Measurements from ENCODE around the gene KCNK7. TPM values are rescaled to one million over a fixed set of nuclear protein-coding genes. Genes with fewer than 3 reads are reported as not detected.

KCNK7 gene
- total RNA-seq, 6 donors from 2014 or later: 0.59 to 3.7 (median 1.7) TPM; not detected in 1

- H3K27ac ChIP-seq: no peak overlapping the region
- no peak overlapping the region for H3K4me3 ChIP-seq
- ATAC-seq (ENCODE audit: low FRiP score in 2 of 2): no peak
- peak in 1 of 2 donors; percentile 80 for DNase-seq
- peaks cover 33 to 74% (median 63%) of the 10 kb centered on the region in 4 donors for H3K36me3 ChIP-seq
- 96 to 98% methylated on average over 8 to 10 of the region's 11 CpGs for WGBS, 2 donors
- H3K9me3 ChIP-seq: no peaks in the 10 kb centered on the region
- H3K4me1 ChIP-seq: peaks cover 17 to 28% (median 21%) of the 10 kb centered on the region in 4 donors
- no peak for TF ChIP-seq CTCF (IDR thresholded peaks at IDR 0.05)
- TF ChIP-seq POLR2AphosphoS5 (IDR thresholded peaks at IDR 0.05): no peak
- no peak for TF ChIP-seq POLR2A (IDR thresholded peaks at IDR 0.05)
- no peak for TF ChIP-seq EP300 (IDR thresholded peaks at IDR 0.05)
- no peaks in the 10 kb centered on the region for H3K27me3 ChIP-seq
These were observed 38.8 kb upstream of the KCNK7 start for GRCh38 chr11:65634440-65634839.

GRCh38 chr11:65634109-65634436 lies 38.5 kb upstream of the KCNK7 start:
- 88 to 95% methylated on average over 11 to 13 of the region's 14 CpGs for WGBS, 2 donors

GRCh38 chr11:65633390-65634108 lies 37.9 kb upstream of the KCNK7 start:
- Histone ChIP-seq H3K27me3 (no peaks in the 10 kb centered on the region), H3K9me3 (no peaks in the 10 kb centered on the region), H3K36me3 (peaks cover 42 to 82% (median 72%) of the 10 kb centered on the region in 4 donors), H3K27ac (no peak overlapping the region), H3K4me1 (peaks cover 9 to 19% (median 12%) of the 10 kb centered on the region in 4 donors), H3K4me3 (no peak overlapping the region)
- no peak for ATAC-seq (ENCODE audit: low FRiP score in 2 of 2)
- no peak for TF ChIP-seq POLR2AphosphoS5 (IDR thresholded peaks at IDR 0.05)
- no peak for TF ChIP-seq POLR2A (IDR thresholded peaks at IDR 0.05)
- TF ChIP-seq CTCF (IDR thresholded peaks at IDR 0.05): no peak
- no peak for TF ChIP-seq EP300 (IDR thresholded peaks at IDR 0.05)
- WGBS, 2 donors: 79 to 81% methylated on average over 9 to 18 of the region's 20 CpGs
- DNase-seq: peak in 1 of 2 donors; percentile 48

More at GRCh38 chr11:65634109-65634436, 38.5 kb upstream of the KCNK7 start:
- ATAC-seq (ENCODE audit: low FRiP score in 2 of 2): no peak
- H3K4me1 ChIP-seq: peaks cover 13 to 24% (median 18%) of the 10 kb centered on the region in 4 donors
- H3K36me3 ChIP-seq: peaks cover 37 to 77% (median 66%) of the 10 kb centered on the region in 4 donors
- H3K9me3 ChIP-seq: no peaks in the 10 kb centered on the region
- H3K4me3 ChIP-seq: no peak overlapping the region
- no peaks in the 10 kb centered on the region for H3K27me3 ChIP-seq
- no peak for TF ChIP-seq EP300 (IDR thresholded peaks at IDR 0.05)
- no peak overlapping the region for H3K27ac ChIP-seq
- DNase-seq: peak in 1 of 2 donors; percentile 66

- WGBS, 2 donors: 88 to 91% methylated on average over 8 to 10 of the region's 11 CpGs
- H3K4me1 ChIP-seq: peaks cover 0 to 10% (median 5%) of the 10 kb centered on the region in 4 donors
- H3K27ac ChIP-seq: no peak overlapping the region
- TF ChIP-seq CTCF (IDR thresholded peaks at IDR 0.05): no peak
- TF ChIP-seq POLR2A (IDR thresholded peaks at IDR 0.05): no peak
- ATAC-seq (ENCODE audit: low FRiP score in 2 of 2) (no peak), DNase-seq (no peak)
- H3K27me3 ChIP-seq: no peaks in the 10 kb centered on the region
- H3K4me3 ChIP-seq: no peak overlapping the region
- H3K9me3 ChIP-seq: no peaks in the 10 kb centered on the region
- peaks cover 51 to 97% (median 86%) of the 10 kb centered on the region in 4 donors for H3K36me3 ChIP-seq
These were observed 34.6 kb upstream of the KCNK7 start for GRCh38 chr11:65630215-65630614.

- H3K27ac ChIP-seq: no peak overlapping the region
- TF ChIP-seq POLR2AphosphoS5 (IDR thresholded peaks at IDR 0.05) (no peak), CTCF (IDR thresholded peaks at IDR 0.05) (no peak), POLR2A (IDR thresholded peaks at IDR 0.05) (no peak), EP300 (IDR thresholded peaks at IDR 0.05) (no peak)
- DNase-seq (peak in 1 of 2 donors; percentile 66), ATAC-seq (ENCODE audit: low FRiP score in 2 of 2) (no peak)
- no peaks in the 10 kb centered on the region for H3K9me3 ChIP-seq
- no peak overlapping the region for H3K4me3 ChIP-seq
- no peaks in the 10 kb centered on the region for H3K27me3 ChIP-seq
- peaks cover 0 to 10% (median 5%) of the 10 kb centered on the region in 4 donors for H3K4me1 ChIP-seq
- WGBS, 2 donors: 97 to 100% methylated on average over 2 to 14 of the region's 14 CpGs
- peaks cover 52 to 97% (median 86%) of the 10 kb centered on the region in 4 donors for H3K36me3 ChIP-seq
These were observed 34.0 kb upstream of the KCNK7 start for GRCh38 chr11:65629579-65629978.
